ENCODE data around the gene KCNJ18.
"Not testable (repeated sequence)": the region's sequence is repeated elsewhere in the genome, so short reads cannot be mapped to it uniquely, and the experiment has no call there.

- TF ChIP-seq, protein P1, sequence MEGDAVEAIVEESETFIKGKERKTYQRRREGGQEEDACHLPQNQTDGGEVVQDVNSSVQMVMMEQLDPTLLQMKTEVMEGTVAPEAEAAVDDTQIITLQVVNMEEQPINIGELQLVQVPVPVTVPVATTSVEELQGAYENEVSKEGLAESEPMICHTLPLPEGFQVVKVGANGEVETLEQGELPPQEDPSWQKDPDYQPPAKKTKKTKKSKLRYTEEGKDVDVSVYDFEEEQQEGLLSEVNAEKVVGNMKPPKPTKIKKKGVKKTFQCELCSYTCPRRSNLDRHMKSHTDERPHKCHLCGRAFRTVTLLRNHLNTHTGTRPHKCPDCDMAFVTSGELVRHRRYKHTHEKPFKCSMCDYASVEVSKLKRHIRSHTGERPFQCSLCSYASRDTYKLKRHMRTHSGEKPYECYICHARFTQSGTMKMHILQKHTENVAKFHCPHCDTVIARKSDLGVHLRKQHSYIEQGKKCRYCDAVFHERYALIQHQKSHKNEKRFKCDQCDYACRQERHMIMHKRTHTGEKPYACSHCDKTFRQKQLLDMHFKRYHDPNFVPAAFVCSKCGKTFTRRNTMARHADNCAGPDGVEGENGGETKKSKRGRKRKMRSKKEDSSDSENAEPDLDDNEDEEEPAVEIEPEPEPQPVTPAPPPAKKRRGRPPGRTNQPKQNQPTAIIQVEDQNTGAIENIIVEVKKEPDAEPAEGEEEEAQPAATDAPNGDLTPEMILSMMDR (optimal IDR thresholded peaks at IDR 0.05 in 1 of 3, IDR thresholded peaks at IDR 0.05 in 1 of 3, conservative IDR thresholded peaks at IDR 0.05 in 1 of 3; ENCODE audit: extremely low read depth in 1 of 3, insufficient read depth in 2 of 3, low read length in 3 of 3) = not testable (repeated sequence)
- not testable (repeated sequence) for TF ChIP-seq EZH2 (IDR thresholded peaks at IDR 0.05; ENCODE audit: low read length)
Measured at GRCh38 chr17:21720566-21720965, 28.2 kb downstream of the KCNJ18 start.

Measured in keratinocyte (primary cell).